GM12873 (cell line): ENCODE measurements around the gene SLC66A2.

ENCODE experiments used
- CTCF ChIP-seq: IDR thresholded peaks from 2 replicates; pipeline ENCODE4 v1.5.1; 2012; ENCODE audit warnings: low read depth, mild to moderate bottlenecking, moderate library complexity, low read length, control low read depth; ENCODE audit not compliant: insufficient read depth; ENCODE audit errors: missing control alignments

Gene SLC66A2

GRCh38 chr18:79975985-79976680, 24.7 kb upstream of the SLC66A2 start:
- TF ChIP-seq CTCF, result no peak

GRCh38 chr18:79975043-79975442, 23.6 kb upstream of the SLC66A2 start:
- no peak for TF ChIP-seq CTCF

- TF ChIP-seq CTCF, result no peak
These were observed 22.7 kb upstream of the SLC66A2 start for GRCh38 chr18:79974025-79974654.

DNA sequence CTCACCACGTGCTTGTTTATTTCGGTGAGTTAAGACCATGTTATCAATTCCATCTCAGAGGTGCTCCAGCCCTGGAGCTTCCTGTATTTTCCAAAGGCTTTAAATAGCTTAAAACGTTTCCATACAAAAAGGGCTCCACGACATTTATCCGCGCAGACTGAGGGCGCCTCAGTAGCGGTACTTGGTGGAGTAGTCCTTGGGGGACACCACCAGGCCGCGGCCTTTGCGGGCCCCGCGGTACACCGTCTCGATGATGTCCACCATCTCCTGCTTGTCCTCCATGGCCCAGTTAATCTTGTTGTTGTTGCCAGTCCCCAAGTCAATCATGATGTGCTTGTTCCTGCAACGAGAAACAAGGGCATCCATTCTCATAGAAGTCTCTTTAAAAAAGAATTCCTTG, 22.1 kb upstream of the SLC66A2 start:
- TF ChIP-seq CTCF, result no peak

DNA sequence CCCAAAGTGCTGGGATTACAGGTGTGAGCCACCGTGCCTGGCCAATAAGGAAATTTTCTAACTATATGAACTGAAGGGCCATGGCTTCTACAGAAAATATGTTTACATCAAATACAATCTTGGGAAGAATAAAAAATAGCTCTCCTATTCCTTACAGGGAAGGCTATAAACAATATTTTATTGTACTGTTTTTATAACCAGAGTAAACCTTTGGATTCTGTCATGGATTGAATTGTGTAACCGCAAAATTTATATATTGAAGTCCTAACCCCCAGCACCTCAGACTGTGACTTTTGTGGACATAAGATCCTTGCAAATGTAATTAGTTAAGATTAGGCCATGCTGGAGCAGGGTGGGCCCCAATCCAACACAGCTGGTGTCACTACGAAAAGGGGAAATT, 21.3 kb upstream of the SLC66A2 start:
- no peak for TF ChIP-seq CTCF

- no peak for TF ChIP-seq CTCF
These were observed 20.5 kb upstream of the SLC66A2 start for GRCh38 chr18:79971986-79972385.

GRCh38 chr18:79971211-79971952, 19.9 kb upstream of the SLC66A2 start:
- TF ChIP-seq CTCF, result no peak
